H9 (cell line): ENCODE results near the gene INPP5B. TPM values are rescaled to one million over a fixed set of nuclear protein-coding genes. Genes with fewer than 3 reads are reported as not detected.
"Not testable (repeated sequence)": the region's sequence is repeated elsewhere in the genome, so short reads cannot be mapped to it uniquely, and the experiment has no call there.

Experiments used
- DNase-seq: peaks from one replicate; pipeline ENCODE4 v3.0.0-alpha.2; 2017
- H2AFZ ChIP-seq: one replicate; pipeline ENCODE4 v1.6.1; 2013; ENCODE audit warnings: mild to moderate bottlenecking, low read length, control low read depth, moderate library complexity
- H2AK5ac ChIP-seq: 2 replicates; pipeline ENCODE4 v1.6.1; 2013; ENCODE audit warnings: low read length, control low read depth, mixed read lengths; ENCODE audit not compliant: insufficient read length
- H2BK120ac ChIP-seq: one replicate; pipeline ENCODE4 v1.6.1; 2013; ENCODE audit warnings: low read depth, mild to moderate bottlenecking, low read length, control low read depth, inconsistent platforms; ENCODE audit not compliant: poor library complexity, severe bottlenecking
- H2BK12ac ChIP-seq: 2 replicates; pipeline ENCODE4 v1.6.1; 2013; ENCODE audit warnings: low read length, control low read depth, mixed read lengths, low read depth; ENCODE audit not compliant: insufficient read length
- H2BK15ac ChIP-seq: 2 replicates; pipeline ENCODE4 v1.6.1; 2013; ENCODE audit warnings: low read depth, low read length, control low read depth
- H2BK20ac ChIP-seq: one replicate; pipeline ENCODE4 v1.6.1; 2013; ENCODE audit warnings: low read depth, mild to moderate bottlenecking, low read length, control low read depth, inconsistent platforms; ENCODE audit not compliant: poor library complexity, severe bottlenecking
- H2BK5ac ChIP-seq: 2 replicates; pipeline ENCODE4 v1.6.1; 2013; ENCODE audit warnings: low read length, control low read depth, mixed read lengths; ENCODE audit not compliant: insufficient read length
- H3K14ac ChIP-seq: 2 replicates; pipeline ENCODE4 v1.6.1; 2013; ENCODE audit warnings: low read length, control low read depth; ENCODE audit not compliant: insufficient read depth
- H3K18ac ChIP-seq: 2 replicates; pipeline ENCODE4 v1.6.1; 2013; ENCODE audit warnings: low read depth, mild to moderate bottlenecking, mixed read lengths, low read length, control low read depth; ENCODE audit not compliant: insufficient read length
- H3K23ac ChIP-seq: 2 replicates; pipeline ENCODE4 v1.6.1; 2013; ENCODE audit warnings: low read length, control low read depth, mixed read lengths, low read depth; ENCODE audit not compliant: insufficient read length
- H3K23me2 ChIP-seq: 2 replicates; pipeline ENCODE4 v1.6.1; 2013; ENCODE audit warnings: low read depth, mild to moderate bottlenecking, mixed read lengths, low read length, control low read depth; ENCODE audit not compliant: insufficient read length, poor library complexity, severe bottlenecking
- H3K27ac ChIP-seq: 2 replicates; pipeline ENCODE4 v1.5.1; 2013; ENCODE audit warnings: low read length, control low read depth, mixed read lengths, low read depth; ENCODE audit not compliant: insufficient read length
- H3K27me3 ChIP-seq: 2 replicates; pipeline ENCODE4 v1.6.1; 2013; ENCODE audit warnings: low read length, control low read depth, inconsistent platforms; ENCODE audit not compliant: insufficient read depth
- H3K4ac ChIP-seq: 2 replicates; pipeline ENCODE4 v1.6.1; 2013; ENCODE audit warnings: low read depth, mild to moderate bottlenecking, control low read depth, inconsistent platforms, low read length, moderate library complexity
- H3K4me1 ChIP-seq: 2 replicates; pipeline ENCODE4 v1.6.1; 2013; ENCODE audit warnings: low read length, control low read depth, inconsistent platforms; ENCODE audit not compliant: insufficient read depth
- H3K4me2 ChIP-seq: 2 replicates; pipeline ENCODE4 v1.6.1; 2013; ENCODE audit warnings: low read length, control low read depth, mixed read lengths; ENCODE audit not compliant: insufficient read length, insufficient read depth
- H3K56ac ChIP-seq: 2 replicates; pipeline ENCODE4 v1.6.1; 2013; ENCODE audit warnings: low read depth, mild to moderate bottlenecking, mixed read lengths, low read length, control low read depth; ENCODE audit not compliant: insufficient read length
- H3K79me1 ChIP-seq: 2 replicates; pipeline ENCODE4 v1.6.1; 2013; ENCODE audit warnings: low read depth, mild to moderate bottlenecking, moderate library complexity, low read length, control low read depth, inconsistent platforms; ENCODE audit not compliant: insufficient read depth, poor library complexity, severe bottlenecking
- H3K79me2 ChIP-seq: 2 replicates; pipeline ENCODE4 v1.6.1; 2013; ENCODE audit warnings: low read length, control low read depth, inconsistent platforms; ENCODE audit not compliant: insufficient read depth
- H3K9ac ChIP-seq: 2 replicates; pipeline ENCODE4 v1.6.1; 2013; ENCODE audit warnings: low read length, control low read depth, mixed read lengths; ENCODE audit not compliant: insufficient read length; ENCODE audit errors: extremely low read depth
- H3K9me3 ChIP-seq: one replicate; pipeline ENCODE4 v1.6.1; 2013; ENCODE audit warnings: low read depth, low read length, inconsistent platforms; ENCODE audit not compliant: control insufficient read depth
- H3T11ph ChIP-seq: one replicate; pipeline ENCODE4 v1.6.1; 2013; ENCODE audit warnings: mild to moderate bottlenecking, low read length, control low read depth, inconsistent platforms
- H4K20me1 ChIP-seq: one replicate; pipeline ENCODE4 v1.6.1; 2013; ENCODE audit not compliant: control insufficient read depth, insufficient read length, insufficient read depth
- H4K5ac ChIP-seq: 2 replicates; pipeline ENCODE4 v1.6.1; 2013; ENCODE audit warnings: low read depth, mild to moderate bottlenecking, mixed read lengths, low read length, control low read depth; ENCODE audit not compliant: insufficient read length
- H4K8ac ChIP-seq: replicated peaks from 2 replicates; pipeline ENCODE4 v1.6.1; 2013; ENCODE audit warnings: low read length, control low read depth, mixed read lengths, low read depth; ENCODE audit not compliant: insufficient read length
- H4K91ac ChIP-seq: 2 replicates; pipeline ENCODE4 v1.6.1; 2013; ENCODE audit warnings: low read depth, mild to moderate bottlenecking, moderate library complexity, mixed read lengths, low read length, control low read depth; ENCODE audit not compliant: insufficient read length
- H3K27ac Mint-ChIP-seq, 3 experiments: 2 replicates in 2 of 3; 3 replicates in 1 of 3; pipeline ENCODE4 v1.8.0; 2020 to 2021; ENCODE audit warnings: mixed read lengths in 3 of 3, mild to moderate bottlenecking in 1 of 3, moderate library complexity in 1 of 3
- H3K27me3 Mint-ChIP-seq: 2 replicates; pipeline ENCODE4 v1.8.0; 2021; ENCODE audit warnings: low read depth, mild to moderate bottlenecking, moderate library complexity, mixed read lengths
- H3K36me3 Mint-ChIP-seq, 3 experiments: 2 replicates in 2 of 3; 3 replicates in 1 of 3; pipeline ENCODE4 v1.8.0; 2020 to 2021; ENCODE audit warnings: low read depth in 3 of 3, mixed read lengths in 3 of 3; ENCODE audit not compliant: insufficient read depth in 1 of 3
- H3K4me1 Mint-ChIP-seq, 2 experiments: 2 replicates each; pipeline ENCODE4 v1.8.0; 2020; ENCODE audit warnings: mixed read lengths in 2 of 2
- H3K4me3 Mint-ChIP-seq, 2 experiments: 2 replicates in 1 of 2; 3 replicates in 1 of 2; pipeline ENCODE4 v1.8.0; 2020 to 2021; ENCODE audit warnings: mild to moderate bottlenecking in 2 of 2, mixed read lengths in 2 of 2, moderate library complexity in 1 of 2
- H3K9me3 Mint-ChIP-seq, 2 experiments: 2 replicates in 1 of 2; 3 replicates in 1 of 2; pipeline ENCODE4 v1.8.0; 2020; ENCODE audit warnings: mild to moderate bottlenecking in 2 of 2, mixed read lengths in 2 of 2, moderate library complexity in 1 of 2
- WGBS: extraction: QIAGEN DNeasy Blood & Tissue Kit; methylation state at CpG from one replicate; pipeline ENCODE4 v1.1.7; 2013; ENCODE audit warnings: missing lambda C conversion rate, low lambda C conversion rate, mixed read lengths; ENCODE audit not compliant: insufficient read length; ENCODE audit errors: extremely low coverage; 5-methylcytosine and 5-hydroxymethylcytosine counted together
- total RNA-seq: library from RNA; stranded (reverse); gene quantifications from 2 replicates; pipeline ENCODE4 v1.2.1, GENCODE V29; 2021
- TF ChIP-seq, protein P1 (sequence below): fragments of 200-600 bp; sonication (generic); conservative IDR thresholded peaks from 3 replicates; pipeline ENCODE4 v1.8.0; 2021; ENCODE audit warnings: antibody characterized with exemption, mild to moderate bottlenecking

Gene INPP5B
- total RNA-seq, 1 experiment from 2014 or later: 28.2 TPM

DNA sequence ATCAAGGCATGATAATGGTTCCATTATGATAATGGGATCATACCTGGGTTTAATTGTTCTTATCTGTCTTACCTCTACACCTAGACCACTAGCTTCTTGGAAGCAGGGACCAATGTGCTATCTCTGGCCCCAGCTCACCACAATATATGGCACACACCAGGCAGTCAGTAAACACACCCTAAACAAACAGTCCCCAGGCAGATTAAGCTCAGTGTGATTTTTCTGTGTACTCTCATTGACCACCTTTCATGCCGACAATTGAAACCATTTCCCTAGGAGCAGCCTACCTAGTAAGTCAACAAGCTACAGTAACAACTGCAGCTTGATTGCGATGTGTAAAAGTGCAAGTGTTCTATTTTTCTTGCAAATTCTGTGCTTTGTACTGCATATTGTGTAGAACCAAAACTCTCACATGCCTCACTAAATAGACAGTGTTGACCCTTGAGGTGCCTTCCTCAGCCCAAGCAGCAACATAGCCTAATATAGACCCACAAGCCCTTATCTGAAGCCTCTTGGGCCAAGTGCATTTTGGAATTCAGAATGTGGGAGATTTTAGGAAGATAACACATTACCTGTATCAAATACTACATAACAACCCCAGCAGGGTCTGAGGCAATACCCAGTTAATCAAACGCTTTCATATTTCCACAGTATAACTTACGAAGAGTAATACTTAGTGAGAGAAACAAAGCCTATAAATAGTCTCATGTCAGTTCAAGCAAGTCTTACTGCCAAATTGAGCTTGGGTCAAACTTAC, 32.0 kb downstream of the INPP5B start:
- Histone ChIP-seq H2BK15ac (no peak overlapping the region), H3K18ac (no peak overlapping the region), H3T11ph (no peak overlapping the region), H4K8ac (no peak overlapping the region), H2BK12ac (no peak overlapping the region), H2AFZ (no peak overlapping the region), H3K23ac (no peak overlapping the region), H3K4ac (no peak overlapping the region), H3K14ac (no peak overlapping the region), H3K23me2 (no peaks in the 10 kb centered on the region), H2BK20ac (no peak overlapping the region), H4K20me1 (no peaks in the 10 kb centered on the region), H3K27ac (no peak overlapping the region), H2BK120ac (no peak overlapping the region), H4K5ac (no peak overlapping the region), H4K91ac (no peak overlapping the region), H3K56ac (no peak overlapping the region), H3K9me3 (no peaks in the 10 kb centered on the region), H2AK5ac (no peak overlapping the region), H3K79me2 (no peaks in the 10 kb centered on the region; the same call in 1 of the 2 replicates), H3K9ac (no peak overlapping the region), H3K4me2 (no peak overlapping the region), H2BK5ac (no peak overlapping the region), H3K27me3 (no peaks in the 10 kb centered on the region), H3K4me1 (no peaks in the 10 kb centered on the region), H3K79me1 (peaks cover 5% of the 10 kb centered on the region)
- no CpG with 5 or more reads among the region's 4 CpGs for WGBS
- DNase-seq: no peak
- Mint-ChIP-seq H3K27me3 (no peaks in the 10 kb centered on the region), H3K36me3 (peaks cover 0 to under 1% (median 0%) of the 10 kb centered on the region in 3 experiments; a peak in 1 of 7 replicates), H3K9me3 (no peaks in the 10 kb centered on the region; a peak in 1 of 5 replicates), H3K4me1 (no peaks in the 10 kb centered on the region), H3K4me3 (no peak overlapping the region), H3K27ac (no peak overlapping the region)
- TF ChIP-seq, protein P1, sequence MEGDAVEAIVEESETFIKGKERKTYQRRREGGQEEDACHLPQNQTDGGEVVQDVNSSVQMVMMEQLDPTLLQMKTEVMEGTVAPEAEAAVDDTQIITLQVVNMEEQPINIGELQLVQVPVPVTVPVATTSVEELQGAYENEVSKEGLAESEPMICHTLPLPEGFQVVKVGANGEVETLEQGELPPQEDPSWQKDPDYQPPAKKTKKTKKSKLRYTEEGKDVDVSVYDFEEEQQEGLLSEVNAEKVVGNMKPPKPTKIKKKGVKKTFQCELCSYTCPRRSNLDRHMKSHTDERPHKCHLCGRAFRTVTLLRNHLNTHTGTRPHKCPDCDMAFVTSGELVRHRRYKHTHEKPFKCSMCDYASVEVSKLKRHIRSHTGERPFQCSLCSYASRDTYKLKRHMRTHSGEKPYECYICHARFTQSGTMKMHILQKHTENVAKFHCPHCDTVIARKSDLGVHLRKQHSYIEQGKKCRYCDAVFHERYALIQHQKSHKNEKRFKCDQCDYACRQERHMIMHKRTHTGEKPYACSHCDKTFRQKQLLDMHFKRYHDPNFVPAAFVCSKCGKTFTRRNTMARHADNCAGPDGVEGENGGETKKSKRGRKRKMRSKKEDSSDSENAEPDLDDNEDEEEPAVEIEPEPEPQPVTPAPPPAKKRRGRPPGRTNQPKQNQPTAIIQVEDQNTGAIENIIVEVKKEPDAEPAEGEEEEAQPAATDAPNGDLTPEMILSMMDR: no peak

DNA sequence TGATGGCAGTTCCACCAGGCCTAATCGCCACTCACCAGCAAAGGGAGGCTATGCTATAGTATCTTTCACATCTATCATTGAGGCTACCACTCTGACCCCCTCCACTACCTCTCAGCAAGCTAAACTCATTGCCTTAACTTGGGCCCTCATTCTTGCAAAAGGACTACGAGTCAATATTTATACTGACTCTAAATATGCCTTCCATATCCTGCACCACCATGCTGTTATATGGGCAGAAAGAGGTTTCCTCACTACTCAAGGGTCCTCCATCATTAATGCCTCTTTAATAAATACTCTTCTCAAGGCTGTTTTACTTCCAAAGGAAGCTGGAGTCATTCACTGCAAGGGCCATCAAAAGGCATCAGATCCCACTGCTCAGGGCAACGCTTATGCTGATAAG, 35.4 kb downstream of the INPP5B start:
- not testable (repeated sequence) for H4K8ac ChIP-seq, H3K56ac ChIP-seq, H2BK20ac ChIP-seq, H3K23me2 ChIP-seq, H4K91ac ChIP-seq, H2BK12ac ChIP-seq, H2BK120ac ChIP-seq, H2AFZ ChIP-seq, H3K4me3 Mint-ChIP-seq, H3K27me3 ChIP-seq, H2BK15ac ChIP-seq, H3K4me1 Mint-ChIP-seq, H3K27me3 Mint-ChIP-seq, H3K4ac ChIP-seq, H3K79me2 ChIP-seq, H3K27ac ChIP-seq, H3K4me1 ChIP-seq, H3K18ac ChIP-seq, H2BK5ac ChIP-seq, H3K9me3 ChIP-seq, H3K9ac ChIP-seq, H3T11ph ChIP-seq, H3K23ac ChIP-seq, H4K20me1 ChIP-seq, H2AK5ac ChIP-seq, H3K14ac ChIP-seq, H3K27ac Mint-ChIP-seq, H4K5ac ChIP-seq, DNase-seq, H3K4me2 ChIP-seq, H3K79me1 ChIP-seq
- peaks cover 16 to 31% (median 24%) of the 10 kb centered on the region in 3 experiments for H3K36me3 Mint-ChIP-seq
- peaks cover 13 to 22% of the 10 kb centered on the region in 2 experiments; a peak in 4 of 5 replicates for H3K9me3 Mint-ChIP-seq
- no CpG with 5 or more reads among the region's 3 CpGs for WGBS
